ENCODE data around the gene LRIG1. TPM values are rescaled to one million over a fixed set of nuclear protein-coding genes. Genes with fewer than 3 reads are reported as not detected.

LRIG1 gene
- total and polyA plus RNA-seq, 9 of the 15 experiments (the other 6 are each of a cell fraction or from before 2014, with no cell fraction given): 0.05 to 0.38 (median 0.13) TPM; not detected in 3

GRCh38 chr3:66472313-66473134 is 28.3 kb downstream of the LRIG1 start:
- Histone ChIP-seq H3K4me3 (no peak overlapping the region), H3K4me2 (ENCODE audit: insufficient read depth, low read length) (no peak overlapping the region), H4K20me1 (replicated peaks; ENCODE audit: control insufficient read depth, insufficient read depth, low read length) (no peaks in the 10 kb centered on the region; the same call in 1 of the 2 replicates), H3K36me3 (ENCODE audit: control insufficient read depth, insufficient read depth, low read length) (no peaks in the 10 kb centered on the region), H3K27ac (ENCODE audit: extremely low read depth, low read depth, low read length) (no peak overlapping the region), H3K9me1 (ENCODE audit: control insufficient read depth, insufficient read depth, low read length) (no peaks in the 10 kb centered on the region), H3K4me1 (replicated peaks in 1 of 2; ENCODE audit: control insufficient read depth in 2 of 2, insufficient read depth in 2 of 2, low read length in 2 of 2) (no peaks in the 10 kb centered on the region), H3K27me3 (ENCODE audit: control insufficient read depth in 2 of 2, insufficient read depth in 2 of 2, low read length in 2 of 2) (peaks cover 3 to 9% of the 10 kb centered on the region in 2 experiments; a peak in 3 of 5 replicates), H2AFZ (ENCODE audit: low read depth, low read length) (no peak overlapping the region), H3K9me3 (replicated peaks; ENCODE audit: control insufficient read depth, insufficient read depth, low read depth, low read length) (no peaks in the 10 kb centered on the region), H3K79me2 (ENCODE audit: control insufficient read depth, insufficient read depth, low read length) (no peaks in the 10 kb centered on the region), H3K9ac (ENCODE audit: insufficient read depth in 1 of 2, low read depth in 2 of 2, low read length in 2 of 2) (no peak overlapping the region)
- intact Hi-C loops (cut with micrococcal nuclease) (no loop called here), in situ Hi-C loops (cut with MboI) (no loop called here)
- no TSS peak for BruUV-seq (replicated peaks)
- no peak for DNase-seq (ENCODE audit: extremely low read depth in 1 of 4, low spot score in 3 of 4)
- FAIRE-seq: no peak
- 10% methylated on average over 12 of the region's 12 CpGs for WGBS (ENCODE audit: insufficient coverage, low coverage, missing lambda C conversion rate)
- POLR2A ChIA-PET: interaction anchor here (0.5 to 0.7 kb wide), 2 partner anchors 30 to 43 kb away, joined by 3 read pairs; no protein-coding TSS in a partner anchor
- no peak for ATAC-seq
- CTCF ChIA-PET (ENCODE audit: low intra/inter-chr PET ratio): no interaction called here
- TF ChIP-seq ZNF644 (tag; IDR thresholded peaks at IDR 0.05; ENCODE audit: low read depth) (no peak), MEIS2 (IDR thresholded peaks at IDR 0.05; ENCODE audit: partially characterized antibody) (no peak), C11orf30 (IDR thresholded peaks at IDR 0.05; ENCODE audit: low read depth) (no peak), USF1 (CRISPR knock-in tag; IDR thresholded peaks at IDR 0.05) (no peak), ZNF253 (CRISPR knock-in tag; conservative IDR thresholded peaks at IDR 0.05) (no peak), ZNF668 (CRISPR knock-in tag; IDR thresholded peaks at IDR 0.05) (no peak), BRD9 (IDR thresholded peaks at IDR 0.05; ENCODE audit: low read depth, partially characterized antibody) (no peak), GATAD2B (IDR thresholded peaks at IDR 0.05; ENCODE audit: borderline replicate concordance) (no peak), TRIM28 (IDR thresholded peaks at IDR 0.05) (no peak), BRF2 (IDR thresholded peaks at IDR 0.05; ENCODE audit: borderline replicate concordance, insufficient read depth, insufficient read length) (no peak), NCOA6 (IDR thresholded peaks at IDR 0.05) (no peak), UBTF (IDR thresholded peaks at IDR 0.05; ENCODE audit: borderline replicate concordance in 1 of 2, low read depth in 2 of 2, low read length in 2 of 2) (no peak)
- TF ChIP-seq, protein P1, sequence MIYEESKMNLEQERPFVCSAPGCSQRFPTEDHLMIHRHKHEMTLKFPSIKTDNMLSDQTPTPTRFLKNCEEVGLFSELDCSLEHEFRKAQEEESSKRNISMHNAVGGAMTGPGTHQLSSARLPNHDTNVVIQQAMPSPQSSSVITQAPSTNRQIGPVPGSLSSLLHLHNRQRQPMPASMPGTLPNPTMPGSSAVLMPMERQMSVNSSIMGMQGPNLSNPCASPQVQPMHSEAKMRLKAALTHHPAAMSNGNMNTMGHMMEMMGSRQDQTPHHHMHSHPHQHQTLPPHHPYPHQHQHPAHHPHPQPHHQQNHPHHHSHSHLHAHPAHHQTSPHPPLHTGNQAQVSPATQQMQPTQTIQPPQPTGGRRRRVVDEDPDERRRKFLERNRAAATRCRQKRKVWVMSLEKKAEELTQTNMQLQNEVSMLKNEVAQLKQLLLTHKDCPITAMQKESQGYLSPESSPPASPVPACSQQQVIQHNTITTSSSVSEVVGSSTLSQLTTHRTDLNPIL (CRISPR knock-in tag; IDR thresholded peaks at IDR 0.05): no peak
- TF ChIP-seq, protein P2, sequence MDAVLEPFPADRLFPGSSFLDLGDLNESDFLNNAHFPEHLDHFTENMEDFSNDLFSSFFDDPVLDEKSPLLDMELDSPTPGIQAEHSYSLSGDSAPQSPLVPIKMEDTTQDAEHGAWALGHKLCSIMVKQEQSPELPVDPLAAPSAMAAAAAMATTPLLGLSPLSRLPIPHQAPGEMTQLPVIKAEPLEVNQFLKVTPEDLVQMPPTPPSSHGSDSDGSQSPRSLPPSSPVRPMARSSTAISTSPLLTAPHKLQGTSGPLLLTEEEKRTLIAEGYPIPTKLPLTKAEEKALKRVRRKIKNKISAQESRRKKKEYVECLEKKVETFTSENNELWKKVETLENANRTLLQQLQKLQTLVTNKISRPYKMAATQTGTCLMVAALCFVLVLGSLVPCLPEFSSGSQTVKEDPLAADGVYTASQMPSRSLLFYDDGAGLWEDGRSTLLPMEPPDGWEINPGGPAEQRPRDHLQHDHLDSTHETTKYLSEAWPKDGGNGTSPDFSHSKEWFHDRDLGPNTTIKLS (IDR thresholded peaks at IDR 0.05; ENCODE audit: borderline replicate concordance, low read depth): no peak
